Stomach (tissue), 9 donors: Measurements from ENCODE around the gene EXOSC1. TPM values are rescaled to one million over a fixed set of nuclear protein-coding genes. Genes with fewer than 3 reads are reported as not detected.

Experiments
- DNase-seq, 2 donors: peaks; one replicate each; pipeline versions ENCODE4 v3.0.0 to v3.0.0-alpha.2; 2013 to 2019
- H3K27ac ChIP-seq, 5 donors: fragments of 200-600 bp in 4 of 5; sonication (generic) in 4 of 5; one replicate each; pipeline ENCODE4 v1.5.1; 2013 to 2019; ENCODE audit warnings: mild to moderate bottlenecking in 1 of 5, moderate library complexity in 1 of 5
- H3K27me3 ChIP-seq, 3 donors: fragments of 200-600 bp; sonication (generic); one replicate each; pipeline ENCODE4 v1.5.1; 2017 to 2019; ENCODE audit warnings: mixed run types in 1 of 3
- H3K36me3 ChIP-seq, 4 donors: fragments of 200-600 bp; sonication (generic); 1 replicate in 3 of 4; 2 replicates in 1 of 4; pipeline ENCODE4 v1.5.1; 2016 to 2019
- H3K4me1 ChIP-seq, 4 donors: fragments of 200-600 bp; sonication (generic); one replicate each; pipeline ENCODE4 v1.5.1; 2016 to 2019
- H3K4me3 ChIP-seq, 4 donors: fragments of 200-600 bp; sonication (generic) in 3 of 4; one replicate each; pipeline ENCODE4 v1.5.1; 2016 to 2019; ENCODE audit warnings: mild to moderate bottlenecking in 1 of 4
- H3K9me3 ChIP-seq, 4 donors: fragments of 200-600 bp; sonication (generic); one replicate each; pipeline ENCODE4 v1.5.1; 2016 to 2019
- EP300 ChIP-seq: sonication (generic); formaldehyde crosslinking; IDR thresholded peaks from one replicate; pipeline ENCODE4 v1.6.1; 2017; ENCODE audit warnings: antibody characterized with exemption
- POLR2A ChIP-seq, 4 donors: fragments of 450-650 bp; IDR thresholded peaks; one replicate each; pipeline ENCODE4 v1.6.1; 2016; ENCODE audit warnings: antibody characterized with exemption in 4 of 4, control low read depth in 2 of 4, mild to moderate bottlenecking in 1 of 4, moderate library complexity in 1 of 4
- POLR2AphosphoS5 ChIP-seq, 3 donors: sonication (generic); formaldehyde crosslinking; IDR thresholded peaks; one replicate each; pipeline ENCODE4 v1.6.1; 2016; ENCODE audit warnings: antibody characterized with exemption in 3 of 3
- WGBS, 5 donors: extraction: QIAGEN DNeasy Blood & Tissue Kit in 3 of 5; methylation state at CpG; one replicate each; pipeline versions ENCODE4 v1.1.5 to v1.1.7; 2013 to 2018; 5-methylcytosine and 5-hydroxymethylcytosine counted together
- intact Hi-C: fragments of 100-400 bp; cut with DNase I; formaldehyde crosslinking; loops from one replicate; pipeline ENCODE4 v1.15.1; 2023; ENCODE audit warnings: low total_unique reads
- polyA plus RNA-seq, 3 donors: library from polyadenylated mRNA; stranded (reverse); fragments of 200-250 nt; gene quantifications; one replicate each; pipeline ENCODE4 v1.2.3, GENCODE V29; 2013
- total RNA-seq, 5 donors: library from RNA; depleted of rRNA; stranded (reverse); fragments of >200 nt; gene quantifications; one replicate each; pipeline versions ENCODE4 v1.1.0 to v1.2.3, GENCODE V29; 2014 to 2016
- TF ChIP-seq, protein P1 (sequence below), 7 experiments: fragments of 450-650 bp in 4 of 7; fragments of 200-600 bp in 3 of 7; sonication (generic) in 3 of 7; IDR thresholded peaks; one replicate each; pipeline ENCODE4 v1.5.1; 2016 to 2019; ENCODE audit warnings: antibody characterized with exemption in 7 of 7, control low read depth in 2 of 7, mild to moderate bottlenecking in 1 of 7
- donor health status: healthy with polysubstance abuse.
- donor health status: Bipolar disorder and iron deficiency.
- donor health status: healthy.

Gene EXOSC1
- total and polyA plus RNA-seq, 8 donors = 11.6 to 71.0 (median 28.8) TPM

DNA sequence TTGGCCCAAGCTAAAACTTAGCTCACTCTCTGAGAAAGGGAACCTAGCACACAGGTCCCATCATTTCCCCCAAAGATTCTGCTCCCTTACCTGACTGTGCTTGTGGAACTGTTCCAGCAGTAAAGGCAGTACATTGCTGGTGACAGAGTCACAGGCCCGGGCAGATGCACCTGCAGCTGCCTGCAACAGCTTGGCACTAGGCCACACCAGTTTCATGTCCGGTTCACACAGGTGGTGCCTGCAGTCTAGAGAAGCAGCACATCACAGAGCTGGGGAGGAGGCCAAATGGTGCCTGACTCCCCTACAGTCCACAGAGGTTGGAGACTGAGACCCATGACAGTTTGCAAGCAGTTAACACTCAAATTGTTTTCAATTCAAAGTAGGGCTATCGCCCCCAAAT is 22.4 kb upstream of the EXOSC1 start:
- Histone ChIP-seq H3K36me3 (peaks cover 83 to 100% (median 99%) of the 10 kb centered on the region in 4 donors), H3K27me3 (no peaks in the 10 kb centered on the region), H3K27ac (no peak overlapping the region), H3K9me3 (no peaks in the 10 kb centered on the region), H3K4me1 (peaks cover 0 to 10% (median 6%) of the 10 kb centered on the region in 4 donors), H3K4me3 (no peak overlapping the region)
- intact Hi-C loops = loop anchor here (10.0 kb wide), 1 partner anchor 87 kb away; no protein-coding TSS in a partner anchor
- WGBS, 5 donors = 62 to 72% (median 67%) methylated on average over 3 of the region's 3 CpGs
- TF ChIP-seq POLR2A (IDR thresholded peaks at IDR 0.05) = no peak
- TF ChIP-seq, protein P1, sequence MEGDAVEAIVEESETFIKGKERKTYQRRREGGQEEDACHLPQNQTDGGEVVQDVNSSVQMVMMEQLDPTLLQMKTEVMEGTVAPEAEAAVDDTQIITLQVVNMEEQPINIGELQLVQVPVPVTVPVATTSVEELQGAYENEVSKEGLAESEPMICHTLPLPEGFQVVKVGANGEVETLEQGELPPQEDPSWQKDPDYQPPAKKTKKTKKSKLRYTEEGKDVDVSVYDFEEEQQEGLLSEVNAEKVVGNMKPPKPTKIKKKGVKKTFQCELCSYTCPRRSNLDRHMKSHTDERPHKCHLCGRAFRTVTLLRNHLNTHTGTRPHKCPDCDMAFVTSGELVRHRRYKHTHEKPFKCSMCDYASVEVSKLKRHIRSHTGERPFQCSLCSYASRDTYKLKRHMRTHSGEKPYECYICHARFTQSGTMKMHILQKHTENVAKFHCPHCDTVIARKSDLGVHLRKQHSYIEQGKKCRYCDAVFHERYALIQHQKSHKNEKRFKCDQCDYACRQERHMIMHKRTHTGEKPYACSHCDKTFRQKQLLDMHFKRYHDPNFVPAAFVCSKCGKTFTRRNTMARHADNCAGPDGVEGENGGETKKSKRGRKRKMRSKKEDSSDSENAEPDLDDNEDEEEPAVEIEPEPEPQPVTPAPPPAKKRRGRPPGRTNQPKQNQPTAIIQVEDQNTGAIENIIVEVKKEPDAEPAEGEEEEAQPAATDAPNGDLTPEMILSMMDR (IDR thresholded peaks at IDR 0.05) = no peak
- TF ChIP-seq EP300 = no peak
- no peak for TF ChIP-seq POLR2AphosphoS5 (IDR thresholded peaks at IDR 0.05)
- peak in 1 of 2 donors; percentile 32 for DNase-seq

DNA sequence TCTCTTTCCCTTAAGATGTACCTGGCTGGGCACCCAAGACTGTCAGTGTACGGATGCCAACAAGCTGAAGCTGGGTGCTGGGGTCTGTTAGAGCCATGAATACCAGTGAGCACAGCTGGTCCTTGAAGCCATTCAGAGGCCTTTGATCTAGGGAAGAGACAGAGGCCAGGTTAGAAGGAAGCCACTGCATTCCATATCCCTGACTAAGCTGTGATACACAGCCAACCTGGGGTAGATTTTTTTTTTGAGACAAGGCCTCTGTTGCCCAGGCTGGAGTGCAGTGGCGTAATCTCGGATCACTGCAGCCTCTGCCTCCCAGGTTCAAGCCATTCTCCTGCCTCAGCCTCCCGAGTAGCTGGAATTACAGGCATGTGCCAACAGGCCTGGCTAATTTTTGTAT is 20.9 kb upstream of the EXOSC1 start:
- intact Hi-C loops = loop anchor here (10.0 kb wide), 1 partner anchor 88 kb away; no protein-coding TSS in a partner anchor
- Histone ChIP-seq H3K36me3 (peaks cover 85 to 100% (median 100%) of the 10 kb centered on the region in 4 donors), H3K27ac (no peak overlapping the region)

DNA sequence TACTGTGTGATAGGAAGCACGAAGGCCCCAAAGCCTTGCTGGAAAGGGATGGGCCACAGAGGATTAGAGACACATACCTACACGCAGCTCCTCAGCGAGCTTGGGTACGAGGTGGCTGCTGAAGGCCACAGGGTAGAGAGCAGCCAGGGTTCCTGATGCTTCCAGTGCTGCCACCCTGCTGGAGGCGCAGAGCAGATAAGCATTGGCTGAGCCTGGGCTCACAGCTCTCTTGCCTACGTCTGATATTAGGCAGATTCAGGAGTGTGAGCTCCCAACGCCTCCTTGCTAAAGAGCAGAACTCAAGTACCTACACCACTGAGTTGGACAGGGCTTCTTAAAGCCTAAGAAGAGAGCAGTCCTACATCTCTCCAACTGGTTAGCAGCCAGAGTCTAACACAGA is 20.2 kb upstream of the EXOSC1 start:
- no peak for DNase-seq
- peaks cover 91 to 100% (median 100%) of the 10 kb centered on the region in 4 donors for H3K36me3 ChIP-seq
- intact Hi-C loops = loop anchor here (10.0 kb wide), 1 partner anchor 89 kb away; no protein-coding TSS in a partner anchor
- H3K4me1 ChIP-seq = peaks cover 0 to 10% (median 6%) of the 10 kb centered on the region in 4 donors
- 85 to 96% (median 92%) methylated on average over 7 of the region's 7 CpGs for WGBS, 5 donors
- H3K4me3 ChIP-seq = no peak overlapping the region
- TF ChIP-seq, protein P1 (IDR thresholded peaks at IDR 0.05) = no peak
- TF ChIP-seq POLR2A (IDR thresholded peaks at IDR 0.05) = no peak
- no peak for TF ChIP-seq EP300
- no peak for TF ChIP-seq POLR2AphosphoS5 (IDR thresholded peaks at IDR 0.05)
- H3K9me3 ChIP-seq = no peaks in the 10 kb centered on the region
- H3K27ac ChIP-seq = no peak overlapping the region
- no peaks in the 10 kb centered on the region for H3K27me3 ChIP-seq

More for the DNA sequence above, 20.9 kb upstream of the EXOSC1 start:
- Histone ChIP-seq H3K4me3 (no peak overlapping the region), H3K27me3 (no peaks in the 10 kb centered on the region), H3K4me1 (peaks cover 0 to 10% (median 6%) of the 10 kb centered on the region in 4 donors), H3K9me3 (no peaks in the 10 kb centered on the region)
- DNase-seq = no peak
- TF ChIP-seq POLR2A (IDR thresholded peaks at IDR 0.05) (no peak), EP300 (no peak), POLR2AphosphoS5 (IDR thresholded peaks at IDR 0.05) (no peak)
- TF ChIP-seq, protein P1 (IDR thresholded peaks at IDR 0.05) = no peak
- 86 to 98% (median 94%) methylated on average over 4 of the region's 4 CpGs for WGBS, 5 donors

DNA sequence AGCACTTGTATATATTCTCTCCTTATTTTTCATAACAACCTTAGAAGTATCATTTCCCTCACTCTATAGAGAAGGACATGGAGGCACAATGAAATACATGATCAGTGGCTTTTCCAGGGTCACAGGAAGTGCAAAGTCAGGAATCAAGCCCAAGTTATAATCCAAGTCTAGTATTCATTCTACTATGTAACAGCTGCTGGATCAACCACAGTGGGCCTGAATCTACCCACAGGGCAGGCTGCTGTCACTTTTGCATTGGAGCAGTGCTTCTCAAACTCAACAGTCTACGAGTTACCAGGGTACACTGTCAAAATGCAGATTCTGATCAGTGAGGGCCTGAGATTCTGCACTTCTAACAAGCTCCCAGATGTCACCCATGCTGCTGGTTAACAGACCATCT is 18.4 kb upstream of the EXOSC1 start:
- TF ChIP-seq POLR2AphosphoS5 (IDR thresholded peaks at IDR 0.05) (no peak), POLR2A (IDR thresholded peaks at IDR 0.05) (no peak), EP300 (no peak)
- TF ChIP-seq, protein P1 (IDR thresholded peaks at IDR 0.05) = no peak
- intact Hi-C loops = loop anchor here (10.0 kb wide), 1 partner anchor 91 kb away; no protein-coding TSS in a partner anchor
- H3K4me1 ChIP-seq = peaks cover 0 to 10% (median 6%) of the 10 kb centered on the region in 4 donors
- H3K4me3 ChIP-seq = no peak overlapping the region
- WGBS, 5 donors = 50 to 77% (median 73%) methylated on average over 1 of the region's 1 CpG
- no peaks in the 10 kb centered on the region for H3K9me3 ChIP-seq
- H3K27me3 ChIP-seq = no peaks in the 10 kb centered on the region
- peak overlapping the region in 4 of 5 donors; percentile 4 to 39 (median 34) for H3K27ac ChIP-seq
- no peak for DNase-seq
- H3K36me3 ChIP-seq = peaks cover 93 to 100% (median 100%) of the 10 kb centered on the region in 4 donors
